ENCODE results near the gene ERVV-1. TPM values are rescaled to one million over a fixed set of nuclear protein-coding genes. Genes with fewer than 3 reads are reported as not detected.

ERVV-1 gene
- total RNA-seq, 2 experiments from 2014 or later, result not detected

GRCh38 chr19:52991484-52991883, 22.2 kb upstream of the ERVV-1 start:
- TF ChIP-seq CTCF (conservative IDR thresholded peaks at IDR 0.05; ENCODE audit: low read length) (no peak), EZH2phosphoT487 (IDR thresholded peaks at IDR 0.05; ENCODE audit: borderline replicate concordance, low read depth, low read length) (no peak)
- Histone ChIP-seq H3K9me3 (ENCODE audit: low read length) (no peaks in the 10 kb centered on the region), H4K20me1 (ENCODE audit: insufficient read depth, low read length) (no peaks in the 10 kb centered on the region), H3K27ac (ENCODE audit: low read depth, low read length, poor library complexity, severe bottlenecking) (no peak overlapping the region), H3K9me2 (ENCODE audit: insufficient read depth, low read length) (no peaks in the 10 kb centered on the region), H3K4me3 (ENCODE audit: low read depth, low read length, poor library complexity, severe bottlenecking) (no peak overlapping the region), H3K4me1 (ENCODE audit: insufficient read depth, low read length, poor library complexity, severe bottlenecking) (peaks cover 5% of the 10 kb centered on the region), H2AFZ (ENCODE audit: low read length) (no peak overlapping the region), H3K4me2 (ENCODE audit: low read length) (no peak overlapping the region), H3K36me3 (ENCODE audit: insufficient read depth, low read length) (no peaks in the 10 kb centered on the region), H3K79me2 (ENCODE audit: insufficient read depth, low read depth, low read length) (no peaks in the 10 kb centered on the region)
- CTCF ChIA-PET (ENCODE audit: unreplicated experiment), result no interaction called here
- intact Hi-C loops (cut with micrococcal nuclease; ENCODE audit: unreplicated experiment), result no loop called here
- no peak for DNase-seq (ENCODE audit: low spot score)
- BruUV-seq (replicated peaks), result no TSS peak
- POLR2A ChIA-PET, result no interaction called here

- Histone ChIP-seq H2AFZ (ENCODE audit: low read length) (no peak overlapping the region), H3K79me2 (ENCODE audit: insufficient read depth, low read depth, low read length) (no peaks in the 10 kb centered on the region), H3K9me2 (ENCODE audit: insufficient read depth, low read length) (no peaks in the 10 kb centered on the region), H3K4me1 (ENCODE audit: insufficient read depth, low read length, poor library complexity, severe bottlenecking) (peaks cover 5% of the 10 kb centered on the region), H3K4me2 (ENCODE audit: low read length) (no peak overlapping the region), H3K27ac (ENCODE audit: low read depth, low read length, poor library complexity, severe bottlenecking) (no peak overlapping the region), H3K36me3 (ENCODE audit: insufficient read depth, low read length) (no peaks in the 10 kb centered on the region), H3K4me3 (ENCODE audit: low read depth, low read length, poor library complexity, severe bottlenecking) (no peak overlapping the region), H4K20me1 (ENCODE audit: insufficient read depth, low read length) (no peaks in the 10 kb centered on the region), H3K9me3 (ENCODE audit: low read length) (no peaks in the 10 kb centered on the region)
- TF ChIP-seq CTCF (conservative IDR thresholded peaks at IDR 0.05; ENCODE audit: low read length) (no peak), EZH2phosphoT487 (IDR thresholded peaks at IDR 0.05; ENCODE audit: borderline replicate concordance, low read depth, low read length) (no peak)
- DNase-seq (ENCODE audit: low spot score), result no peak
- intact Hi-C loops (cut with micrococcal nuclease; ENCODE audit: unreplicated experiment), result no loop called here
- BruUV-seq (replicated peaks), result no TSS peak
- ChIA-PET POLR2A (no interaction called here), CTCF (ENCODE audit: unreplicated experiment) (no interaction called here)
These were observed 21.4 kb upstream of the ERVV-1 start for GRCh38 chr19:52992109-52993004.
